Measurements from ENCODE around the gene ADORA2A. TPM values are rescaled to one million over a fixed set of nuclear protein-coding genes. Genes with fewer than 3 reads are reported as not detected.

ADORA2A gene
- total RNA-seq, 2 experiments from 2014 or later, result 15.5 to 16.4 TPM

- no peak for TF ChIP-seq CTCF (IDR thresholded peaks at IDR 0.05)
- peaks cover 73% of the 10 kb centered on the region for H3K36me3 Mint-ChIP-seq (ENCODE audit: low read depth)
- no peaks in the 10 kb centered on the region for H3K9me3 ChIP-seq (ENCODE audit: control insufficient read depth in 1 of 2, insufficient read depth in 1 of 2, low read length in 2 of 2)
- H3K9me3 Mint-ChIP-seq, result no peaks in the 10 kb centered on the region
- H3K4me3 ChIP-seq (ENCODE audit: low read length), result no peak overlapping the region
- H3K27me3 ChIP-seq (ENCODE audit: control insufficient read depth in 1 of 2, insufficient read depth in 2 of 2, low read length in 2 of 2), result no peaks in the 10 kb centered on the region
- peaks cover 56% of the 10 kb centered on the region for H3K36me3 ChIP-seq (ENCODE audit: insufficient read depth, low read length)
- no peak overlapping the region for H3K27ac ChIP-seq (ENCODE audit: low read depth in 1 of 2, low read length in 2 of 2)
- ChIA-PET CTCF (no interaction called here), POLR2A (interaction anchor here (2.4 kb wide), 1 partner anchor 15 kb away, joined by 8 read pairs; the partner anchor contains the start of gene ADORA2A)
- H3K4me1 Mint-ChIP-seq (ENCODE audit: low read depth), result peaks cover 45% of the 10 kb centered on the region
- H3K4me3 Mint-ChIP-seq, result no peak overlapping the region
- DNase-seq, result no peak
- no peak for ATAC-seq (ENCODE audit: poor library complexity)
- H3K4me1 ChIP-seq (ENCODE audit: insufficient read depth, low read length), result peaks cover 52% of the 10 kb centered on the region
- no peak overlapping the region for H3K27ac Mint-ChIP-seq
- no peaks in the 10 kb centered on the region for H3K27me3 Mint-ChIP-seq
- intact Hi-C loops (cut with DNase I, micrococcal nuclease), result no loop called here
Measured at GRCh38 chr22:24442352-24442744, 14.9 kb downstream of the ADORA2A start.

DNA sequence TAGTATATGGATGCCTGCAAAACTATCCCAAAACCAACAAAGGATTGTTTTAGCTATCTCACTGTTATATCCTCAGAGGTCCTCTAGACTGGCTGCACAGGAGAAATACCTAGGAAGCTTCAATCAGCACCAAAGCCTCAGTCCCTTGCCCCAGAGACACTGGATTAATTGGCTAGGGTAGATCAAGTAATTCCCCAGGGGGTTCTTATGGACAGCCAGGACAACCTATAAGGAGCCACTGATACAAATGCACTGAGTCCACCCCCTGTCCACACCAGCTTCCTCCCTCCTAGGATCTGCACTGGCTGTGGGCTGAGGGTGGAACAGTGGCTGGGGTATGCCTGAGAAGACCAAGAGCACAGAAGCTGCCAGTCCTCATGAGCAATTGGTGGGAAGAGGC lies 16.3 kb downstream of the ADORA2A start:
- ATAC-seq (ENCODE audit: poor library complexity), result no peak
- CTCF ChIA-PET, result no interaction called here
- no peak for TF ChIP-seq CTCF (IDR thresholded peaks at IDR 0.05)
- no peaks in the 10 kb centered on the region for H3K9me3 ChIP-seq (ENCODE audit: control insufficient read depth in 1 of 2, insufficient read depth in 1 of 2, low read length in 2 of 2)
- H3K4me3 ChIP-seq (ENCODE audit: low read length), result no peak overlapping the region
- no peaks in the 10 kb centered on the region for H3K27me3 ChIP-seq (ENCODE audit: control insufficient read depth in 1 of 2, insufficient read depth in 2 of 2, low read length in 2 of 2)
- intact Hi-C loops (cut with DNase I, micrococcal nuclease), result no loop called here
- Mint-ChIP-seq H3K36me3 (ENCODE audit: low read depth) (peaks cover 61% of the 10 kb centered on the region), H3K27ac (peak overlapping the region; percentile 27), H3K4me3 (no peak overlapping the region), H3K27me3 (no peaks in the 10 kb centered on the region), H3K4me1 (ENCODE audit: low read depth) (peaks cover 32% of the 10 kb centered on the region), H3K9me3 (no peaks in the 10 kb centered on the region)
- peaks cover 52% of the 10 kb centered on the region for H3K36me3 ChIP-seq (ENCODE audit: insufficient read depth, low read length)
- POLR2A ChIA-PET, result interaction anchor here (1.4 to 2.4 kb wide), 2 partner anchors 8 to 16 kb away, joined by 3 to 8 read pairs; partner anchors contain the start of gene ADORA2A
- H3K27ac ChIP-seq (ENCODE audit: low read depth in 1 of 2, low read length in 2 of 2), result no peak overlapping the region
- peaks cover 43% of the 10 kb centered on the region for H3K4me1 ChIP-seq (ENCODE audit: insufficient read depth, low read length)
- DNase-seq, result no peak

GRCh38 chr22:24444251-24444650 lies 16.9 kb downstream of the ADORA2A start:
- no peak overlapping the region for H3K27ac Mint-ChIP-seq

More at GRCh38 chr22:24444251-24444650, 16.9 kb downstream of the ADORA2A start:
- Histone ChIP-seq H3K36me3 (ENCODE audit: insufficient read depth, low read length) (peaks cover 48% of the 10 kb centered on the region), H3K27me3 (ENCODE audit: control insufficient read depth in 1 of 2, insufficient read depth in 2 of 2, low read length in 2 of 2) (no peaks in the 10 kb centered on the region), H3K4me1 (ENCODE audit: insufficient read depth, low read length) (peaks cover 42% of the 10 kb centered on the region), H3K4me3 (ENCODE audit: low read length) (no peak overlapping the region), H3K9me3 (ENCODE audit: control insufficient read depth in 1 of 2, insufficient read depth in 1 of 2, low read length in 2 of 2) (no peaks in the 10 kb centered on the region), H3K27ac (ENCODE audit: low read depth in 1 of 2, low read length in 2 of 2) (no peak overlapping the region)
- no peak for ATAC-seq (ENCODE audit: poor library complexity)
- Mint-ChIP-seq H3K36me3 (ENCODE audit: low read depth) (peaks cover 59% of the 10 kb centered on the region), H3K27me3 (no peaks in the 10 kb centered on the region), H3K4me3 (no peak overlapping the region), H3K4me1 (ENCODE audit: low read depth) (peaks cover 31% of the 10 kb centered on the region), H3K9me3 (no peaks in the 10 kb centered on the region)
- DNase-seq, result peak in 1 of 14 experiments; percentile 16
- ChIA-PET POLR2A (interaction anchor here (1.4 to 2.4 kb wide), 2 partner anchors 9 to 17 kb away, joined by 3 to 8 read pairs; partner anchors contain the start of gene ADORA2A), CTCF (no interaction called here)
- intact Hi-C loops (cut with DNase I, micrococcal nuclease), result no loop called here
- TF ChIP-seq CTCF (IDR thresholded peaks at IDR 0.05), result no peak

Data from CD4-positive, alpha-beta T cell (primary cell).